Measurements from ENCODE around the gene MEGF8. TPM values are rescaled to one million over a fixed set of nuclear protein-coding genes. Genes with fewer than 3 reads are reported as not detected.
A peak's percentile ranks its signal among the peaks of the same experiment; 100 is the strongest.

MEGF8 gene
- total and polyA plus RNA-seq, 10 of the 15 experiments (the other 5 are each of a cell fraction or from before 2014, with no cell fraction given), result 0.43 to 12.8 (median 2.7) TPM

GRCh38 chr19:42285988-42286348, 39.5 kb upstream of the MEGF8 start:
- Histone ChIP-seq H3K9me3 (replicated peaks; ENCODE audit: control insufficient read depth, insufficient read depth, low read length) (no peaks in the 10 kb centered on the region), H3K9ac (ENCODE audit: control insufficient read depth, insufficient read depth, low read length) (peak overlapping the region; percentile 57), H4K20me1 (ENCODE audit: control insufficient read depth, insufficient read depth) (no peaks in the 10 kb centered on the region; the same call in 1 of the 2 replicates), H3K27ac (ENCODE audit: control insufficient read depth, insufficient read depth) (peak overlapping the region; percentile 71), H2AFZ (ENCODE audit: control insufficient read depth, low read depth, low read length) (no peak overlapping the region), H3K36me3 (ENCODE audit: control insufficient read depth in 2 of 2, insufficient read depth in 2 of 2, low read length in 1 of 2) (peaks cover 16 to 23% of the 10 kb centered on the region in 2 experiments), H3K4me3 (peak overlapping the region; percentile 96), H3K4me1 (ENCODE audit: control insufficient read depth, insufficient read depth, low read length) (peaks cover 38% of the 10 kb centered on the region), H3K79me2 (ENCODE audit: control insufficient read depth, insufficient read depth, low read length) (peaks cover 26% of the 10 kb centered on the region), H3K27me3 (replicated peaks in 1 of 2; ENCODE audit: control insufficient read depth in 2 of 2, insufficient read depth in 2 of 2, low read length in 1 of 2) (no peaks in the 10 kb centered on the region), H3K4me2 (ENCODE audit: control insufficient read depth, insufficient read depth) (peak overlapping the region; percentile 96)
- in situ Hi-C loops (cut with MboI), result no loop called here
- no TSS peak for BruUV-seq (replicated peaks)
- WGBS (ENCODE audit: insufficient coverage, insufficient replicate concordance, low lambda C conversion rate, missing lambda C conversion rate), result 19% methylated on average over 6 of the region's 6 CpGs
- SMC1A ChIA-PET (ENCODE audit: uncharacterized antibody, unreplicated experiment), result interaction anchor here (0.7 to 1.4 kb wide), 3 partner anchors 12 to 172 kb away, joined by 3 to 4 read pairs (median 3); partner anchors contain the start of gene POU2F2
- intact Hi-C loops (cut with micrococcal nuclease; ENCODE audit: unreplicated experiment), result no loop called here
- FAIRE-seq (no peak), DNase-seq (ENCODE audit: low read depth, low spot score) (no peak), ATAC-seq (no peak)
- POLR2A ChIA-PET, result interaction anchor here (0.5 kb wide), 1 partner anchor 314 kb away, joined by 4 read pairs; no protein-coding TSS in a partner anchor
- RAD21 ChIA-PET (ENCODE audit: unreplicated experiment), result no interaction called here
- TF ChIP-seq NR2C2 (IDR thresholded peaks at IDR 0.05; ENCODE audit: borderline replicate concordance, control insufficient read depth, insufficient read length, low read depth), result no peak
- TF ChIP-seq HDGF (IDR thresholded peaks at IDR 0.05), result peak; percentile 79
- CTCF ChIA-PET, result interaction anchor here (1.2 to 1.6 kb wide), 3 partner anchors 10 to 153 kb away, joined by 4 to 7 read pairs (median 4); partner anchors contain the start of gene POU2F2

GRCh38 chr19:42286349-42287016, 39.0 kb upstream of the MEGF8 start:
- no TSS peak for BruUV-seq (replicated peaks)
- TF ChIP-seq PAX5 (IDR thresholded peaks at IDR 0.05; ENCODE audit: borderline replicate concordance, low read depth, low read length), result peak; percentile 86
- 0 out of 2 replicates have a peak, but pooled peaks have one; percentile 32 for TF ChIP-seq CREB1 (IDR thresholded peaks at IDR 0.05; ENCODE audit: low read depth)
- no peak for TF ChIP-seq BRCA1 (IDR thresholded peaks at IDR 0.05; ENCODE audit: low read depth, low read length)
- peak; percentile 23; the same call in 1 of the 2 replicates for TF ChIP-seq POLR2A (IDR thresholded peaks at IDR 0.05; ENCODE audit: low read depth, low read length)
- TF ChIP-seq JUND (IDR thresholded peaks at IDR 0.05; ENCODE audit: low read depth, low read length), result 0 out of 2 replicates have a peak, but pooled peaks have one; percentile 17
- in situ Hi-C loops (cut with MboI), result no loop called here
- peak overlapping the region; percentile 96 for H3K4me2 ChIP-seq (ENCODE audit: control insufficient read depth, insufficient read depth)
- no peak for DNase-seq (ENCODE audit: low read depth, low spot score)
- intact Hi-C loops (cut with micrococcal nuclease; ENCODE audit: unreplicated experiment), result no loop called here
- POLR2A ChIA-PET, result interaction anchor here (0.5 kb wide), 1 partner anchor 314 kb away, joined by 4 read pairs; no protein-coding TSS in a partner anchor
- SMC1A ChIA-PET (ENCODE audit: uncharacterized antibody, unreplicated experiment), result interaction anchor here (0.7 kb wide), 1 partner anchor 11 kb away, joined by 3 read pairs; no protein-coding TSS in a partner anchor
- peaks cover 35% of the 10 kb centered on the region for H3K4me1 ChIP-seq (ENCODE audit: control insufficient read depth, insufficient read depth, low read length)
- no peak for FAIRE-seq
- H3K36me3 ChIP-seq (ENCODE audit: control insufficient read depth in 2 of 2, insufficient read depth in 2 of 2, low read length in 1 of 2), result peaks cover 19 to 23% of the 10 kb centered on the region in 2 experiments
- RAD21 ChIA-PET (ENCODE audit: unreplicated experiment), result no interaction called here
- no peaks in the 10 kb centered on the region for H3K27me3 ChIP-seq (replicated peaks in 1 of 2; ENCODE audit: control insufficient read depth in 2 of 2, insufficient read depth in 2 of 2, low read length in 1 of 2)
- H3K79me2 ChIP-seq (ENCODE audit: control insufficient read depth, insufficient read depth, low read length), result peaks cover 21% of the 10 kb centered on the region
- peak overlapping the region; percentile 71 for H3K27ac ChIP-seq (ENCODE audit: control insufficient read depth, insufficient read depth)
- H3K9ac ChIP-seq (ENCODE audit: control insufficient read depth, insufficient read depth, low read length), result peak overlapping the region; percentile 57; the same call in 1 of the 2 replicates
- peak overlapping the region; percentile 96 for H3K4me3 ChIP-seq
- CTCF ChIA-PET, result interaction anchor here (0.6 to 1.7 kb wide), 3 partner anchors 10 to 101 kb away, joined by 3 to 4 read pairs (median 4); no protein-coding TSS in a partner anchor
- no peak overlapping the region for H2AFZ ChIP-seq (ENCODE audit: control insufficient read depth, low read depth, low read length)
- no peak for ATAC-seq
- no peaks in the 10 kb centered on the region; the same call in 1 of the 2 replicates for H4K20me1 ChIP-seq (ENCODE audit: control insufficient read depth, insufficient read depth)
- 52% methylated on average over 13 of the region's 13 CpGs for WGBS (ENCODE audit: insufficient coverage, insufficient replicate concordance, low lambda C conversion rate, missing lambda C conversion rate)
- no peaks in the 10 kb centered on the region for H3K9me3 ChIP-seq (replicated peaks; ENCODE audit: control insufficient read depth, insufficient read depth, low read length)

Measured in GM12878 (cell line).